DND-41 (cell line): Measurements from ENCODE around the gene SLC30A1.

Source experiments
- ATAC-seq: fragments of 200-7000 bp; cut with Tn5 transposase; 3 replicates; pipeline ENCODE4 v1.9.1; 2021; ENCODE audit warnings: low read depth; ENCODE audit not compliant: insufficient read depth
- DNase-seq: peaks from one replicate; pipeline ENCODE4 v3.0.0-alpha.2; 2020
- H2AFZ ChIP-seq: 2 replicates; pipeline ENCODE4 v1.6.0; 2012; ENCODE audit warnings: low read depth, low read length
- H3K27ac ChIP-seq: 2 replicates; pipeline ENCODE4 v1.5.1; 2012; ENCODE audit warnings: low read length, inconsistent platforms
- H3K27me3 ChIP-seq: fragments of 200-600 bp; sonication (generic); 2 replicates; pipeline ENCODE4 v1.6.0; 2012; ENCODE audit warnings: low read length, mild to moderate bottlenecking, inconsistent platforms; ENCODE audit not compliant: insufficient read depth, poor library complexity
- H3K36me3 ChIP-seq: 2 replicates; pipeline ENCODE4 v1.5.1; 2012; ENCODE audit warnings: low read length, inconsistent platforms; ENCODE audit not compliant: insufficient read depth
- H3K4me1 ChIP-seq: 2 replicates; pipeline ENCODE4 v1.5.1; 2012; ENCODE audit warnings: mild to moderate bottlenecking, low read length; ENCODE audit not compliant: insufficient read depth
- H3K4me2 ChIP-seq: 2 replicates; pipeline ENCODE4 v1.6.0; 2012; ENCODE audit warnings: mild to moderate bottlenecking, moderate library complexity, low read length, inconsistent platforms; ENCODE audit not compliant: insufficient read depth
- H3K4me3 ChIP-seq, 2 experiments: fragments of 200-600 bp in 1 of 2; shearing (Covaris generic) in 1 of 2; 2 replicates each; pipeline ENCODE4 v1.5.1; 2012 to 2016; ENCODE audit warnings: inconsistent platforms in 2 of 2, low read length in 2 of 2, mild to moderate bottlenecking in 2 of 2, low read depth in 1 of 2, moderate library complexity in 1 of 2
- H3K79me2 ChIP-seq: 2 replicates; pipeline ENCODE4 v1.6.0; 2012; ENCODE audit warnings: low read length, inconsistent platforms; ENCODE audit not compliant: insufficient read depth
- H3K9ac ChIP-seq: 2 replicates; pipeline ENCODE4 v1.6.0; 2012; ENCODE audit warnings: low read depth, mild to moderate bottlenecking, inconsistent platforms, low read length, moderate library complexity
- H3K9me3 ChIP-seq: 2 replicates; pipeline ENCODE4 v1.5.1; 2012; ENCODE audit warnings: low read length, moderate library complexity, mild to moderate bottlenecking, inconsistent platforms; ENCODE audit not compliant: insufficient read depth, severe bottlenecking
- H4K20me1 ChIP-seq: 2 replicates; pipeline ENCODE4 v1.6.0; 2012; ENCODE audit warnings: low read length; ENCODE audit not compliant: insufficient read depth
- CTCF ChIP-seq: IDR thresholded peaks from 2 replicates; pipeline ENCODE4 v1.5.1; 2012; ENCODE audit warnings: borderline replicate concordance, low read length, moderate library complexity, mild to moderate bottlenecking; ENCODE audit not compliant: poor library complexity, severe bottlenecking; ENCODE audit errors: extremely low read depth
- EZH2 ChIP-seq: IDR thresholded peaks from 3 replicates; pipeline ENCODE4 v1.6.1; 2012; ENCODE audit warnings: borderline replicate concordance, low read depth, mild to moderate bottlenecking, moderate library complexity, low read length, inconsistent platforms; ENCODE audit not compliant: severe bottlenecking

SLC30A1 gene

GRCh38 chr1:211614615-211615014 lies 35.7 kb upstream of the SLC30A1 start:
- H2AFZ ChIP-seq, result no peak overlapping the region
- H4K20me1 ChIP-seq, result no peaks in the 10 kb centered on the region
- DNase-seq (no peak), ATAC-seq (no peak)
- no peaks in the 10 kb centered on the region for H3K79me2 ChIP-seq
- no peaks in the 10 kb centered on the region for H3K4me1 ChIP-seq
- no peaks in the 10 kb centered on the region for H3K27me3 ChIP-seq
- no peak overlapping the region for H3K9ac ChIP-seq
- no peak overlapping the region for H3K4me3 ChIP-seq
- H3K9me3 ChIP-seq, result no peaks in the 10 kb centered on the region
- H3K36me3 ChIP-seq, result no peaks in the 10 kb centered on the region
- no peak overlapping the region for H3K4me2 ChIP-seq
- H3K27ac ChIP-seq, result no peak overlapping the region
- TF ChIP-seq EZH2 (no peak), CTCF (no peak)

- Histone ChIP-seq H3K79me2 (no peaks in the 10 kb centered on the region), H3K27ac (no peak overlapping the region), H4K20me1 (no peaks in the 10 kb centered on the region), H3K9me3 (no peaks in the 10 kb centered on the region), H2AFZ (no peak overlapping the region), H3K27me3 (no peaks in the 10 kb centered on the region), H3K9ac (no peak overlapping the region), H3K4me3 (no peak overlapping the region), H3K4me2 (no peak overlapping the region), H3K4me1 (no peaks in the 10 kb centered on the region), H3K36me3 (no peaks in the 10 kb centered on the region)
- ATAC-seq (no peak), DNase-seq (no peak)
- TF ChIP-seq CTCF (no peak), EZH2 (no peak)
Observed at GRCh38 chr1:211613951-211614350, 35.0 kb upstream of the SLC30A1 start.

GRCh38 chr1:211613108-211613947 lies 34.4 kb upstream of the SLC30A1 start:
- H2AFZ ChIP-seq, result no peak overlapping the region
- no peaks in the 10 kb centered on the region for H3K79me2 ChIP-seq
- DNase-seq, result no peak
- H3K4me1 ChIP-seq, result no peaks in the 10 kb centered on the region
- no peak overlapping the region for H3K27ac ChIP-seq
- ATAC-seq, result no peak
- no peaks in the 10 kb centered on the region for H3K36me3 ChIP-seq
- H3K4me3 ChIP-seq, result no peak overlapping the region
- H3K9ac ChIP-seq, result no peak overlapping the region
- TF ChIP-seq CTCF, result no peak
- no peak for TF ChIP-seq EZH2
- no peaks in the 10 kb centered on the region for H3K9me3 ChIP-seq
- no peaks in the 10 kb centered on the region for H4K20me1 ChIP-seq
- no peaks in the 10 kb centered on the region for H3K27me3 ChIP-seq
- no peak overlapping the region for H3K4me2 ChIP-seq
